GM19240 (cell line): ENCODE results near the gene FMN2.

Source experiments
- DNase-seq: peaks from one replicate; pipeline ENCODE4 v3.0.0; 2011; ENCODE audit warnings: low spot score; ENCODE audit not compliant: insufficient read length

The FMN2 gene

DNA sequence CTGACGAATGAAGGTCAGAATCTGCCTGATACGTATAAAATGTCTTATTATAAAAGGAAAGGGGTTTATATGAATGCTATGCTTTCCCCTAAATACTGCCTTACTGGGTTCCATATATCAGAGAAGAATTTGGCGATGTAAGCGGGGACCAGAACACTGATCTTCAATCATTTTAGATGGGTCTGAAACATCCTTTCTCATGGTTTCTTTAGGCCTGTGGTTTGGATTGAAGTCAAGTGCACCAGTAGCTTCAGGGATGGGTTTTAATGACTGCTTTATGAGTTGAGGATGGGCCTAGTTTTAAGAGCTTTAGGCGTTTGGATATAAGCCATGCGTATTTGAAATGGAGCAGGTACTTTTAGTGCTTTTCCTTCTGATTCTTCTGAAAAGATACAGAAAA lies 6.9 kb downstream of the FMN2 start:
- DNase-seq = no peak

DNA sequence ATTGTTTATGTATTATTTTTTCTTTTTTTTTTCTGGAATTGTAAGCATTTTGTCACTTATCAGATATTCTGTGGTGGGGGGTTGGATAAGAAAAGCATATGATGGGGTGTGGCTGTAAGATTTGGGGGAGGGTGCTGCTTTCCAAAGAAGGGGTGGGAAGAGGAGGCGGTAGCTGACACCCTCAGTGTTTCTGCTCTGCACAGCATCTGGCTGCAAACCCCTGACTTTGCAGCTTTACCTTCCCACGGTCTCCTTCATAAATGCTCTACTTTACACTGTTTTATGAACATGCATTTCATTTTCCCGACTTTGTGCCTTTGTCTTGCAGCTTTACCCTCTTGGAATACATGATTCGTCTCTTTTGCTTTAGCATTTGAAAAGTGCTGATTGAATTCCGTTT lies 7.6 kb downstream of the FMN2 start:
- DNase-seq = no peak

DNA sequence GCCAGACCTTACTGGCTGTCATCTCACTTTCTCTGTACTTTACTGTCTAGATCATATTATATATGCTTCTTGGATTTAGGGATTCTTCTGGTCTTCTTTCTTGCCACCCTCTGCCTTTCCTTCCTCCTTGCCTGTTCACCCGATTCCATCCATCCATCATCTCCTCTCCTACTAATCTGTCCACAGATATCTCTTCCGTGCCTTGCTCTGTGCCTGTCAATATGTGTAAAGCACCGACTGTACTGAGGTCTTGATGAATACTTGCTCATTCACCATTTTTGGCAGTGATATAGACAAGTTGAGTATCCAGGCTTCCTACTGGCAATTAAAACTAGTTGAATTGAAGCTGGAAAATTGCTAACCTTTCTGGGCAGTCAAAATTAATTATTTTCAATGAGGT lies 8.1 kb downstream of the FMN2 start:
- DNase-seq = no peak

DNA sequence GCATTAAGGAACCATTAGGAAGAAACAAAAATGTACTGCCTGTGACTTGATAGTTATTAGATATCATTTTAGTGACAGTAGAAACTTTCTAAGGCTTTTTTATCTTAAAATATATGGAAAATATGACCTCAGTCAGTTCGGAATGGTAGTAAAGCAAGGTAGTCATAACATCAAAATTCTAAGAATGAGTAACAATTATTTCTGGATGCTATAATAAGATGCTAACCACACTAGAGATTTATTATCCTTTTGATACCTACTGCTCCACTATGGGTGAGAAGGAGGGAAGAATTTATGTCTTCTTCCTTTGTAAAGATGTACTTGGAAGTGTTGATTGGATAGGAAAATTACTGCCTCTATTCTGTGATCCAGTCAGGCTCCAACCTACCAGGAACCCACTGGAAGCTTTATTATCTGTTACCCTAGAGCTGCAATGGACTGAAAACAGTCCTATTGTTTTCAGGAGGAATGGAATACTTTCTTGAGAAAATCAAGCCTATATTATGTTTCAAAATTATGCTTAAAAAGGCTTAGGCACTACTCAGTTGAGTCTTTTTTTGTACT lies 8.8 kb downstream of the FMN2 start:
- no peak for DNase-seq

DNA sequence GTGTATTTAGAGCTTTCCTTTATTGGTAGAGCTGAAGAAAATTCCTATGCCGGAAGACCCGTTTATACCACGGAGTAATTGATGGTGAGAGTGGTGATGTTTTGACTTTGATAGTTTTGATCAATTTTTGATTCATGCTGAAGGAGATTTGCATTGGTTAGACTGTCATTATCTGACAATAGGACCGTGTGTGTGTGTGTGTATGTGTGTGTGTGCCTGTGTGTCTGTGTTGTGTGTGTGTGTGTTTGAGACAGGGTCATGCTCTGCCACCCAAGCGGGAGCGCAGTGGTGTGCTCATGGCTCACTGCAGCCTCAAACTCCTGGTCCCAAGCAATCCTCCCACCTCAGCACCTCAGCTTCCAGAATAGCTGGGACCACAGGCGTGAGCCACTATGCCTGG lies 9.6 kb downstream of the FMN2 start:
- no peak for DNase-seq

DNA sequence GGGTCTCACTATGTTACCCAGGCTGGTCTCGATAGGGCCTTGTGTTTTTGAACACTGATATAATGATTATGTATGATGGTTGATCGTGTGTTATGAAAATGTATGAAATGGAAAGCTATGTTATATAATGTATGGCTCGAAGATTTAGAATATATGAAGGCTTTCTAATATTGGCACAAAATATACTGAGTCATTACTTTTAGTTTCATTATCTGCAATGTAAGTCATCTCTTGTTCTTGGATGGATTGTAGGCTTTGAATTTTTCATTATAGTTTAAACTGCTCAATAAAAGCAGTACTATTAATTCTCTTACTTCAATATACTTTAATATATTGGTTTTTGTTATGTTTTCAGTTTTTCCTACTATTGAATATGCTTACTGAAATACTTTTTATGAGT lies 10.1 kb downstream of the FMN2 start:
- no peak for DNase-seq

DNA sequence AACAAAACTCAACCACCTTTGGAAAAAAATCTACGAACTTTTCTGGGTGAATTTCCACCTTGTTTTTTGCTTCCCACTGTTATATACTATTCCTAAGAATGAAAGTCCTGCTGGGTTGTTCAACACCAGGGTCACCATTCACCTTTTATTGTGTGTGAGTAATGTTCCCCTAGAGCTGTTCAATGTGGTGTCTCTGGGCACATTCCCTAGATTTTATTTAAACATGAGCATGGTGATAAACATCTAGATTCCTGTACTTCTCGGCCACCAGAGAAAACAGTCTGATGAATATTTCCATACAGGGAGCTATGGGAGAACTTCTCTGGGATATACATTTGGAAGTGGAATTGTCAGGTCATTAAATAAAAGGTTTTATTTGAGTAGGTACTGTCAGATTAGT lies 13.0 kb downstream of the FMN2 start:
- DNase-seq = no peak

DNA sequence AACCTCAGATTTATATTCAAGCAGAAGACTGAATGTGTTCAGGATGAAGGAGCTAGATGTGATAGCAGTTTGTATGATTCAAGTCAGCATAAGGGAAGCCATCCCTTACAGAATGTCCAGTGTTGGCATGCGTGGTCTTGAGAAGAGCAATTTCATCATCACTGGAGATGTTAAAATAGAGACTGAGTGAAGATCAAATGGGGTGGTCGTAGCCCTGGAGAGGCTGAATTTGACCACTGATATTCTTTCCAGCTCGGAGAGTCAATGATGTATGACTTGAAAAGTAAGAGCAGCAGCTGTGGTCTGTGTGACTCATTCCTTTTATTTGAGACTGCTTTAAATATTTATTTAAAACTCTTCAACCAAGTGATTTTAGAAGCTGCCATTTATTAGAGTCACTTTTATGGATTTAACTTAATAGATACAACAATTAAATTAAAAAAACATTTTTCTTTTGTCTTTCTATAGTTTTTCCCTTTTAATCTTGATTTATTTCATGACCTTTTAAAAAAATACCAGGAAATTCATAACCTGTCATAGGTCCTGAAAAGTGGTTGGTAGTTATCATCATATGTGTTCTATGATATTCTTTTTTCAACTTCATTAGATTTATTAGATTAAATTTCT lies 15.5 kb downstream of the FMN2 start:
- DNase-seq = no peak

DNA sequence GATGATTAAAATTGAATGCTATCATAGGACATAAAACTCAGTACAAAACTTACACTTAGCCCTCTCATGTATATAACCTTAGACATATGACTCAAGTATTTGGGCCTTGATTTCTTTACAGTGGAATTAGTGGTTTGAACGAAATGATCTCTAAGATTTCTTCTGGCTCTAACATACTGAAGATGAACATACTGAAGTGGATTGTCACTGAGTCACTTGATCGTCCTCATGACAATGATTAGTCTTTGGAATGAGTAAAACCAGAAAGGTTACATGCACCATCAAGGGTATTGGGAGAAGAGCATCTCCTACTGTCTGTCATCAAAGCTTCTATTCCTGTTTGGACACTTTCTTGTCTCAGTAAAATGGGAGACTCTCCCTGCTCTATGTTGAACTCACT lies 17.4 kb downstream of the FMN2 start:
- DNase-seq = no peak

DNA sequence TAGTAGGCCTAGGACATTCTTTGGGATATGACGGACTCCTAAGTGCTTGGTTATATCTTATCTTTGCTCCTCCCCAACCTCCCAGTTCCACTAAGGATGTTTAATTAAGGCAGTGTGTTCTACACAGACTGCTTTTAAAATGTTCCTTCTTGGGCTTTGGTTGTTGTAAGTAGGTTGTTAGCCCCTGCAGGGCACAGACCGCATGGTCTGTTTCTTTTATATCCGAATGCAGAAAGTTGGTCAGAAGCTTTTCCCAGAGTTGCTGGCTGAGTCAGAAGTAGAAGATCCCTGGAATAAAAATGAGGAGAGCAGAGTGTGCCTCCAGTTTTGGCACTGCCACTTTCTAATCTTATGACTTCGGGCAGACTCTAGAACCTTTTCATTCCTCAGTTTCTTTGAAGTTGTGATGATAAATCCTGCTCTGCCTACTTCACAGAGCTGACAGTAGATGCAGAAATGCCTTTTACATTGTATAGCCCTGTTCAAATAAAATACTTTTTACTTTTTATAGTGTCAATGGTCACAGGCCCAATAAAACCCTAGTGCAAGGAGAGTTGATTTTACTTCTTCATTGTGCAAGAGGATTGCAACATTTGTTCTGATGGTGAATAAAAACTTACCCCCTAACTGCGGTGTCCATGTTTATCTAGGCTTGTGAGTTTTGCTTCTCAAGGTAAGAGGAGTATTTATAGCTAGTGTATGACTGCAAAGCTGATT lies 18.4 kb downstream of the FMN2 start:
- no peak for DNase-seq

DNA sequence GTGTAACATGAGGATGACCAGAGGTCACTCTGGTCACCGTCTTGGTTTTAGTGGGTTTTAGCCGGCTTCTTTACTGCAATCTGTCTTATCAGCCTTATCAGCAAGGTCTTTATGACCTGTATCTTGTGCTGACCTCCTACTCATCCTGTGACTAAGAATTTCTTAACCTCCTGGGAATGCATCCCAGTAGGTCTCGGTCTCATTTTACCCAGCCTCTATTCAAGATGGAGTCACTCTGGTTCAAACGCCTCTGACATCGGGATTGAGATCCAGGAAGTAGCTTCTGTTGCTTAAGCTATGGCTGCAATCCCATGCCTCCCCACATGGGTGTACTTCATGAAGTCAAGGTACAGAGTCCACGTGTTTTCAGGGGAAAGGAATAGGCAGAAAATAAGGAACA lies 19.9 kb downstream of the FMN2 start:
- no peak for DNase-seq

DNA sequence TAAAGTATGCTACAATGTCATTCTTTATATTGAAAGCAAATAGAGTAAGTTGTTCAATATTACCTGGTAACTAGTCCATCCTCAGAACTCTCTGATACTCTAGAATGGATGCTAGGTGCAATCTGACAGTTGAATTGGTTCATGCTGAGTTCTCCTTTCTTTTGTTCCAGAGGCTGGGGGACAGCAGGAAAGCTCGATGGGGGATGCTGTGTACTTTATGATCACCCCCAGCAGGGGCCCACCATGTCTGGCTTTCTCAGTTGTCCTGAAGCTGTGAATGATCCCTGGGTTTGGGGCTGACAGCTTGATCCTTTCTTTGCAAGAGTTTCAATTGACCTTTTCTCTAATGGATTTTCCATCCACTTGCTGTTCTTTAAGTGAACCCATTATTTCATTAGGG lies 22.5 kb downstream of the FMN2 start:
- no peak for DNase-seq

DNA sequence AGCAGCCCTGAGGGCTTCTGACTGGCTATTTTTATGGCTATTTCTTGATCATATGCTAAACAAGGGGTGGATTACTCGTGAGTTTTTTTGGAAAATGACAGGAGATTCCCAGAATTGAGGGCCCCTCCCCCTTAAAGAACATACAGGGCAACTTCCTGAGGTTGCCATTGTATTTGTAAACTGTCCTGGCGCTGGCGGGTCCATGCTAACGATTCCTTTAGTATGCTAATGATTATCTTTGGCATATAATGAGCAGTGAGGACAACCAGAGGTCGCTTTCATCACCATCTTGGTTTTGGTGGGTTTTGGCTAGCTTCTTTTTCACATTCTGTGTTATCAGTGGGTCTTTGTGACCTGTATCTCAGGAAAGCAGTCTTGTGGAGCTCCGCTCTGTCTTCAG lies 24.1 kb downstream of the FMN2 start:
- DNase-seq = no peak

DNA sequence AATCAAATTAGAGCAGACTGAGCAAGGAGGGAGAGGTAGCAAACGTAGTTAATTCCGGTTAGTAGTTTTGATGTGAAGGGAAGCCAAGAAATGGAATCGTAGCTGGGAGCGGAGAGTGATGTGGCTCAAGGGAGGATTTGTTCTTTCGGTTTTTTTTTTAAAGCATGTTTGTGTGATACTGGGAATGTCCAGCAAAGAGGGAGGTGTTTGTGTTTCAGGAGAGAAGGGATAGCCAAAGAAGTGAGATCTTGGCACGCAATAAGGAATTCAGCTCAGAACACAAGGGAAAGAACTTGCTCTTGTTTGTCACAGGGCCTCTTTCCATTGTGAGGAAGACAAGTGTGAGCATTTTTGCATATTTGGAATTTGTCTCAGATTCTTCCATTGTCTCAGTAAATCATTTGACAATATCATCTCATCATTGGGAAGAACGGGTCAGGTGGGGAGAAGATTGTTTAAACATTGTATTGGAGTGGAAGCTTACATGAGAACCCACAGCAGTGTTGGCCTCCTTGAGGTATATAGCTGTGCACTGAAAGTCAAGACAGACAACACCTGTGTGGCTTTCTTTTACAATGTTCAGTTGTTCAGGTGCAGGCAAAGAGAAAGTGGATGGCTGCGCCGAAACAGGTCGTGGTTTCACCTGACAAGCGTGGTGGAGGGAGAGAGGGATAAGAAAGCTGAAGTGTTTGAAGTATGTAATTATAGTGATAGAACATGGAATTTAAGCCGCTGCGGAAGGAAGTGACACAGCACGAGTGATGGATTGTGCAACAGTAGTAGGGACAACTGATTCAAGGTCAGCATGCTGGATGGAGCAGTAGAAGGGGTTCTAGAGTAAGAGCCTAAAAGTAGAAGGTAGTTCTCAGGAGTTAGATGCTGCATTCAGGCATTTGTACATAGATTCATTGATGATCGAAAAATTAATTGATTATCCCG lies 25.4 kb downstream of the FMN2 start:
- no peak for DNase-seq

DNA sequence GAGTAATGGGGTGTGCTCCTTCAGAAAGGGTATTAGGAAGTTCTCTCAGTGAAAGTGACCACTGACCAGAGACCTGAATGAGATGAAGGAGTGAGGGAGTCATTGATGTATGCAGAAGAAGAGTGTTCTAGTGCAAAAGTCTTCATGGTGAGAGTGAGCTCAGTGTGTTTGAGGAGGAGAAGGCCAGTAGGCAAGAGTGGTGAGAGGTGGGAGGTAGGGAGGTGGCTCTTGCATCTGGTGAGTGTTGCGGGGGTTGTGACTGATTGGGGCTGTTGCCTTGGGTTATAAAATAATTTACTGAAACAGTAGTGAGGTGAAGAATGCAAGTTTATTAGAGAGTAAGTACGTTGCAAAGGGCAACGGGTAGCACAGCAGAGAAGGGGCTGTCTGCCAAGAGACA lies 26.2 kb downstream of the FMN2 start:
- no peak for DNase-seq

DNA sequence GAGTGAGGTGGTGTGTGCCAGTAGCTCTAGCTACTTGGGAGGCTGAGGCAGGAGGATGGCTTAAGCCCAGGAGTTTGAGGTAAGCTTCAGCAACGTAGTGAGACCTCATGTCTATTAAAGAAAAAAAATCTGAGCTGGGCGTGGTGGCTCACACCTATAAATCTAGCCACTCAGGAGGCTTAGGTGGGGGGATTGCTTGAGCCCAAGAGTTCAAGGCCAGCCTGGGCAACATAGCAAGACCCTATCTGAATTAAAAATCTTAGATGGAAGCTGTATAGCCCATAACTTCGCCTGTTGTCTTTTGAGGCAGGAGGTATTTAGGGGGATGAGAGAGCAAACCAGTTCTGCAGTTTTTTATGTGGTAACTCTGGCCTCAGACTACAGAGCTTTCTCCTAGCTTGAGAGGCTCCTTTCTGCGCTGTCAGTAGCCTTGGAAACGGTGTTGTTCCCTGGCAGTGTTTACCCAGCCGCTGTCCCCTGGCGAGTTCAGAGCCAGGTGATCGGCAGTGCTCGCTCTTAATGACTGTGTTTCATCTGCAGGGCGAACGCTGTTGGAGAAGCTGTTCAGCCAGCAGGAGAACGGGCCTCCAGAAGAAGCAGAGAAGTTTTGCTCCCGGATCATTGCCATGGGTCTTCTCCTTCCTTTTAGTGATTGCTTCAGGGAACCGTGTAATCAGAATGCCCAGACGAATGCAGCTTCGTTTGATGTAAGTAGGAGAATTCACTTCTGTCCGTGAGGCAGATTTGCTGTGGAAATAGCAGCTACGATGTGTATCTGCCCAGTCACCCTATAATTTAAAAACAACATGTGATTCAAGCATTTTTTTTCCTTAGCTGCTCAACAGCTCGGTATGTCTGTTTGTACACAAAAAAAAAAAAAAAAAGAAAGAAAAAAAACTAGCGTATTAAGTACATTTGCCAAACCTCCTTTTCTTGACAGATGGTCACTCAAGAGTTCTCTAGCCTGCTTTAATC lies 31.2 kb downstream of the FMN2 start:
- DNase-seq = no peak

DNA sequence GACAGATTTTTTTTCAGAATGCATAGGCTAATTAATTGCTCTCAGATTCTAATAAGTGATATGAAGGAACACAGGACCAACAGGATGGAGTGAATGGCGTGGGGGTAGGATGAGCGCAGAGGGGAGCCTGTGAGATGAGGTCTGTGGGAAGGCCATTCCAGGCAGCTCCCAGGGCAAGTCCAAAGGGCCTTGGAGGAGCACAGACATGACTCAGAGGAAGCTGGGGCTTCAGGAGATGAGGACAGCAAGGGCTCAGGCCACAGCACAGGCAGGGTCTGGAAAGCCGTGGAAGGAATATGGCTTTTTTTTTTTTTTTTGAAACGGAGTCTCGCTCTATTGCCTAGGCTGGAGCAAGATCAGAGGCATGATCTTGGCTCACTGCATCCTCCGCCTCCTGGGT lies 35.1 kb downstream of the FMN2 start:
- DNase-seq = no peak

DNA sequence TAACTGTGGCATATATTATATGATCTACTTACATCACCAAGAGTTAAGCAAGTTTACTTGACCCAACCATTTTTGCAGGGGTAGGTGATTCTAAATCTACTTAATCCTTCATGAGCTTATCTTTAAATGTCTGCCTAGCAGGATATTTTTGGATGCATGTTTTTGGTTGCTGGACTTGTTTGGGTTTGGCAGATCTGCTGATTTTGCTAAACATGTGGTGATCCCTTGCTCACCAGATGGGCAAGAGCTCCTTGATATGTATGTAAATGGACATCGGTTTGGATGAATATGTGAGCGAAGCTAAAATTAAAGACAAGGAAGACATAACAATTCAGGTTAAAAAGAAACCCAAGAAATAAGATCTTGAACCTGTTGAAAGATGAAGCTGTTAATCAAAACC lies 36.7 kb downstream of the FMN2 start:
- DNase-seq = no peak

DNA sequence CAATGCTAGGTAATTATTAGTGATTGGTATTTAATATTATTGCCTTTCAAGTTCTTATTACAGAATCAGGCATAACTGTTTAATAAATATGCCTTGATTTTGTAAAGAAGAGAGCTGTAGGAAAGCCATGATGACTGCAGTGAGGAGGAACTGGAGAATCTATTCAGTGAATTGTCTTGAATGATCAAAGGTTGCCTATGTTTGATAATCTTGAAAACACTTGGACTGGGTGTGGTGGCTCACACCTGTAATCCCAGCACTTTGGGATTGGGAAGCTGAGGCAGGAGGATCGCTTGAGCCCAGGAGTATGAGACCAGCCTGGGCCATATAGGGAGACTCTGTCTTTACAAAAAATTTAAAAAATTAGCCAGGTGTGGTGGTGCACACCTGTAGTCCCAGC lies 42.4 kb downstream of the FMN2 start:
- no peak for DNase-seq

DNA sequence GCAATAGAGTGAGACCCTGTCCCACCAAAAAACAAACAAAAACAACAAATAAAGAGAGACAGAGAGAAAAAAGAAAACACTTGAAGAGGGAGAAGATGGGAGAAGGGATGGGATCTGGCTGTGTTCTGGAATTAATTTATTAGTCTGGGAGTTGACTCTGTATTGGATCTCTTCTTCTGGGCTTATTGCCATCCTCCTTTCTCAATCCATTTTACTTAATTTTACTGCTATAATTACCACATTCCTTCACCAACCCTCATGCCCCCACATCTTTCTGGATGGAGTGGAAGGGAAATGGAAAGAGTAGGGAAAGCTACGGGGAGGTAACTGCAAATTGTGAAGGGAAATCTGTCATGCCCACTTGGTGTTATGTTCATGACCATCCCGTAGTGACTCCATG lies 42.9 kb downstream of the FMN2 start:
- no peak for DNase-seq

DNA sequence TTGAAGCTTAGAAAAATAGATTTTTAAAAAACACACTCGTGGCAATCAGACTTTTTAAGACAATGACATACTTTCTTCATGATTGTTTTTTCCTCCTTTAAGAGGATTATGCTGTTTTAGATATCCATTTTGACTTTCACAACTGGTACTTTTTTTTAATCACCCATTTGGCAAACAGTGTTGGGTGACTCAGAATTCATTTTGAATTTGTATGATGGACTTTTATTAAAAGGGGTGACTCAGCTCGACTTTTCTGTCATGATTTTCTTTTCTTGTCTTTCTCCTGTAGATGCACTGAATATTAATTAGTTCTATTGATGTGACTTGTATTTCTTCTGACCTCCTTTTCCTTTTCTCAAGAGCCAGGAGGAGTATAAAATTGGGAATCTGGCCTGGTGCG lies 44.7 kb downstream of the FMN2 start:
- no peak for DNase-seq
